ENCODE results near the gene MIOX. TPM values are rescaled to one million over a fixed set of nuclear protein-coding genes. Genes with fewer than 3 reads are reported as not detected.

MIOX gene
- total and polyA plus RNA-seq, 10 of the 15 experiments (the other 5 are each of a cell fraction or from before 2014, with no cell fraction given) = 0.10 to 0.31 TPM; not detected in 8

- TF ChIP-seq E2F4 (IDR thresholded peaks at IDR 0.05; ENCODE audit: low read depth, low read length) = peak; percentile 89
- no peak for TF ChIP-seq STAT3 (IDR thresholded peaks at IDR 0.05; ENCODE audit: low read depth, low read length)
- no peak for TF ChIP-seq RCOR1 (conservative IDR thresholded peaks at IDR 0.05; ENCODE audit: low read depth, low read length)
- peak; percentile 93 for TF ChIP-seq NBN (IDR thresholded peaks at IDR 0.05)
- peak; percentile 73 for TF ChIP-seq RELA (IDR thresholded peaks at IDR 0.05; ENCODE audit: borderline replicate concordance, partially characterized antibody)
- TF ChIP-seq CREM (IDR thresholded peaks at IDR 0.05; ENCODE audit: low read depth) = peak; percentile 99
- TF ChIP-seq MTA3 (IDR thresholded peaks at IDR 0.05; ENCODE audit: borderline replicate concordance, low read length) = no peak
- TF ChIP-seq ESRRA (IDR thresholded peaks at IDR 0.05; ENCODE audit: low read length) = peak; percentile 23; the same call in 1 of the 2 replicates
- TF ChIP-seq SIX5 (IDR thresholded peaks at IDR 0.05; ENCODE audit: low read depth, low read length, severe bottlenecking) = peak; percentile 29
- TF ChIP-seq FOXK2 (IDR thresholded peaks at IDR 0.05) = 0 out of 2 replicates have a peak, but pooled peaks have one; percentile 43
- TF ChIP-seq FOXM1 (IDR thresholded peaks at IDR 0.05; ENCODE audit: low read depth, low read length) = no peak
- TF ChIP-seq YBX1 (IDR thresholded peaks at IDR 0.05) = no peak
- no peak for TF ChIP-seq CHD4 (IDR thresholded peaks at IDR 0.05)
- TF ChIP-seq BCL3 (IDR thresholded peaks at IDR 0.05; ENCODE audit: borderline replicate concordance, insufficient read depth, low read depth, low read length, poor library complexity, severe bottlenecking) = no peak
- peak; percentile 97 for TF ChIP-seq YY1 (IDR thresholded peaks at IDR 0.05; ENCODE audit: low read depth, low read length)
- TF ChIP-seq ZNF592 (IDR thresholded peaks at IDR 0.05) = no peak
- TF ChIP-seq BRCA1 (IDR thresholded peaks at IDR 0.05; ENCODE audit: low read depth, low read length) = no peak
- no peak for TF ChIP-seq ZBED1 (IDR thresholded peaks at IDR 0.05; ENCODE audit: borderline replicate concordance)
- no peak for TF ChIP-seq EED (IDR thresholded peaks at IDR 0.05; ENCODE audit: low read depth)
- TF ChIP-seq BHLHE40 (IDR thresholded peaks at IDR 0.05; ENCODE audit: borderline replicate concordance in 1 of 2, low read depth in 2 of 2, low read length in 1 of 2) = peak; percentile 25 to 30; a peak in 1 of 4 replicates
- peak; percentile 79; the same call in 1 of the 2 replicates for TF ChIP-seq POLR2AphosphoS2 (IDR thresholded peaks at IDR 0.05; ENCODE audit: low read depth, low read length)
- no peak for TF ChIP-seq IRF5 (IDR thresholded peaks at IDR 0.05; ENCODE audit: borderline replicate concordance)
- 0 out of 2 replicates have a peak, but pooled peaks have one; percentile 28 for TF ChIP-seq HDGF (IDR thresholded peaks at IDR 0.05)
Measured at GRCh38 chr22:50507991-50508884, 21.6 kb downstream of the MIOX start, which contains the start of gene NCAPH2 (continued).
